HuH-7 (cell line): Measurements from ENCODE around the gene C19orf67.

Source experiments
- DNase-seq: peaks from one replicate; pipeline ENCODE4 v3.0.0; 2011; ENCODE audit warnings: low spot score

C19orf67 gene

GRCh38 chr19:14085309-14085995, at the start of gene C19orf67:
Gene C19orf67, minus strand, starts transcription at chr19:14085783. Its CDS starts 156 bp downstream, at chr19:14085627.
- DNase-seq: no peak

GRCh38 chr19:14135355-14135754, 49.8 kb upstream of the C19orf67 start:
- no peak for DNase-seq

- no peak for DNase-seq
These were observed 42.4 kb upstream of the C19orf67 start for GRCh38 chr19:14127929-14128509.

GRCh38 chr19:14127176-14127575, 41.6 kb upstream of the C19orf67 start:
- DNase-seq: no peak

- no peak for DNase-seq
These were observed 37.3 kb upstream of the C19orf67 start for GRCh38 chr19:14122924-14123323.

GRCh38 chr19:14120497-14120780, 34.9 kb upstream of the C19orf67 start:
- DNase-seq: no peak

GRCh38 chr19:14119644-14120496, 34.3 kb upstream of the C19orf67 start:
- DNase-seq: no peak

GRCh38 chr19:14119146-14119545, 33.6 kb upstream of the C19orf67 start:
- DNase-seq: no peak

GRCh38 chr19:14118165-14119051, 32.8 kb upstream of the C19orf67 start:
- DNase-seq: no peak

- peak; percentile 98 for DNase-seq
These were observed 32.1 kb upstream of the C19orf67 start, which contains the start of gene PRKACA for GRCh38 chr19:14117668-14118164. Gene PRKACA, minus strand, starts transcription at chr19:14117762. Its CDS starts 215 bp downstream, at chr19:14117547.

- DNase-seq: no peak
These were observed 31.5 kb upstream of the C19orf67 start for GRCh38 chr19:14116918-14117578.

GRCh38 chr19:14116525-14116917, 30.9 kb upstream of the C19orf67 start:
- DNase-seq: no peak

GRCh38 chr19:14115756-14116155, 30.2 kb upstream of the C19orf67 start:
- DNase-seq: no peak

- DNase-seq: peak; percentile 59
These were observed 29.3 kb upstream of the C19orf67 start for GRCh38 chr19:14114854-14115253.

GRCh38 chr19:14114439-14114838, 28.9 kb upstream of the C19orf67 start:
- DNase-seq: no peak

GRCh38 chr19:14113762-14114414, 28.3 kb upstream of the C19orf67 start:
- no peak for DNase-seq

- DNase-seq: no peak
These were observed 27.3 kb upstream of the C19orf67 start for GRCh38 chr19:14112809-14113385.

- no peak for DNase-seq
These were observed 26.6 kb upstream of the C19orf67 start for GRCh38 chr19:14112051-14112808.

GRCh38 chr19:14111486-14111885, 25.9 kb upstream of the C19orf67 start:
- no peak for DNase-seq

GRCh38 chr19:14110650-14111049, 25.1 kb upstream of the C19orf67 start:
- no peak for DNase-seq
